ENCODE measurements around the gene LCAT.

LCAT gene

DNA sequence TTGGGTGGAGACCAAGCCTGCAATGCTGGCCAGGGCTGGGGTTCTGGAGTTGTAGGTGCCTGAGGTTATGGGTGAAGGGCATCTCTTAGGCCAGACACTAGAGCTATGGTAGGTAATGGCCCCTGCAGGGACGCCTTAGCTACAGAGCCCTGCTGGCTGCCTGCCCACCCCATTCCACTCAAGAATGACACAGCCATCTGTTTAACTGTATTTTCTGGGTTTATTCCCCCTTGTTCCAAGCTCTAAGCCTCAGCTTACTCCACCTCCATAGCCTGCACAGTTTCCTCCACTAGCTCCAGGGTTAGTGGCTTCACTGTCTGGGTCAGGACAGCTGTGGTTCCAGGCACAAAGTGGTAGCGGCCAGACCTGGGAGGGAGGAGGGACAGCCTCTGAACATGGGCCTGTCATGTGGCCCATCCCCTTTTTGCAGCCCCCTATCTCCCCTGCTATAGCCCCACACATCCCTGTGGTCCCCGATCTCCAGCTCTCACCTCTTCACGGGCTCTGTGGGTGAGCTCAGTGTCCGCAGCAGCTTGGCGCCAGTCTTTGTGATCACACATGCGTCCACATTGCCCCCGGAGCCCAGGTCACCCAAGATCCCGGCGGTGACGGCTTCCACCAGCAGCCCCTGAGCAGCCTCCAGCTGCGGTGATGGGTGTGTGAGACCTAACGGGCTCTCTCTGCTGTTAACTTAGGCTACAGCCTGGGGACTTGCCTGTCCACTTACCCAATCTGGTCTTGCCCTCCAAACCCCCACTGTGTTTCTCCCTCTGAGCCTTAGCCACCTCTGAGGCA lies 9.4 kb downstream of the LCAT start:
- DNase-seq (ENCODE audit: low read depth in 1 of 2, low spot score in 1 of 2) = no peak
- Histone ChIP-seq H3K4me3 (replicated peaks; ENCODE audit: insufficient read depth, low read length) (peak overlapping the region; percentile 94), H3K27me3 (ENCODE audit: insufficient read depth, poor library complexity, severe bottlenecking) (no peaks in the 10 kb centered on the region), H3K27ac (replicated peaks) (no peak overlapping the region)
- TF ChIP-seq SPI1 (IDR thresholded peaks at IDR 0.05; ENCODE audit: borderline replicate concordance, low read depth) (no peak), GABPA (IDR thresholded peaks at IDR 0.05; ENCODE audit: low read depth) (no peak), POLR2AphosphoS5 (IDR thresholded peaks at IDR 0.05; ENCODE audit: low read depth) (no peak; the same call in 1 of the 2 replicates)
- TF ChIP-seq, protein P1, sequence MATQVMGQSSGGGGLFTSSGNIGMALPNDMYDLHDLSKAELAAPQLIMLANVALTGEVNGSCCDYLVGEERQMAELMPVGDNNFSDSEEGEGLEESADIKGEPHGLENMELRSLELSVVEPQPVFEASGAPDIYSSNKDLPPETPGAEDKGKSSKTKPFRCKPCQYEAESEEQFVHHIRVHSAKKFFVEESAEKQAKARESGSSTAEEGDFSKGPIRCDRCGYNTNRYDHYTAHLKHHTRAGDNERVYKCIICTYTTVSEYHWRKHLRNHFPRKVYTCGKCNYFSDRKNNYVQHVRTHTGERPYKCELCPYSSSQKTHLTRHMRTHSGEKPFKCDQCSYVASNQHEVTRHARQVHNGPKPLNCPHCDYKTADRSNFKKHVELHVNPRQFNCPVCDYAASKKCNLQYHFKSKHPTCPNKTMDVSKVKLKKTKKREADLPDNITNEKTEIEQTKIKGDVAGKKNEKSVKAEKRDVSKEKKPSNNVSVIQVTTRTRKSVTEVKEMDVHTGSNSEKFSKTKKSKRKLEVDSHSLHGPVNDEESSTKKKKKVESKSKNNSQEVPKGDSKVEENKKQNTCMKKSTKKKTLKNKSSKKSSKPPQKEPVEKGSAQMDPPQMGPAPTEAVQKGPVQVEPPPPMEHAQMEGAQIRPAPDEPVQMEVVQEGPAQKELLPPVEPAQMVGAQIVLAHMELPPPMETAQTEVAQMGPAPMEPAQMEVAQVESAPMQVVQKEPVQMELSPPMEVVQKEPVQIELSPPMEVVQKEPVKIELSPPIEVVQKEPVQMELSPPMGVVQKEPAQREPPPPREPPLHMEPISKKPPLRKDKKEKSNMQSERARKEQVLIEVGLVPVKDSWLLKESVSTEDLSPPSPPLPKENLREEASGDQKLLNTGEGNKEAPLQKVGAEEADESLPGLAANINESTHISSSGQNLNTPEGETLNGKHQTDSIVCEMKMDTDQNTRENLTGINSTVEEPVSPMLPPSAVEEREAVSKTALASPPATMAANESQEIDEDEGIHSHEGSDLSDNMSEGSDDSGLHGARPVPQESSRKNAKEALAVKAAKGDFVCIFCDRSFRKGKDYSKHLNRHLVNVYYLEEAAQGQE (IDR thresholded peaks at IDR 0.05; ENCODE audit: insufficient replicate concordance, low read depth) = no peak
- TF ChIP-seq, protein P2, sequence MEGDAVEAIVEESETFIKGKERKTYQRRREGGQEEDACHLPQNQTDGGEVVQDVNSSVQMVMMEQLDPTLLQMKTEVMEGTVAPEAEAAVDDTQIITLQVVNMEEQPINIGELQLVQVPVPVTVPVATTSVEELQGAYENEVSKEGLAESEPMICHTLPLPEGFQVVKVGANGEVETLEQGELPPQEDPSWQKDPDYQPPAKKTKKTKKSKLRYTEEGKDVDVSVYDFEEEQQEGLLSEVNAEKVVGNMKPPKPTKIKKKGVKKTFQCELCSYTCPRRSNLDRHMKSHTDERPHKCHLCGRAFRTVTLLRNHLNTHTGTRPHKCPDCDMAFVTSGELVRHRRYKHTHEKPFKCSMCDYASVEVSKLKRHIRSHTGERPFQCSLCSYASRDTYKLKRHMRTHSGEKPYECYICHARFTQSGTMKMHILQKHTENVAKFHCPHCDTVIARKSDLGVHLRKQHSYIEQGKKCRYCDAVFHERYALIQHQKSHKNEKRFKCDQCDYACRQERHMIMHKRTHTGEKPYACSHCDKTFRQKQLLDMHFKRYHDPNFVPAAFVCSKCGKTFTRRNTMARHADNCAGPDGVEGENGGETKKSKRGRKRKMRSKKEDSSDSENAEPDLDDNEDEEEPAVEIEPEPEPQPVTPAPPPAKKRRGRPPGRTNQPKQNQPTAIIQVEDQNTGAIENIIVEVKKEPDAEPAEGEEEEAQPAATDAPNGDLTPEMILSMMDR (IDR thresholded peaks at IDR 0.05; ENCODE audit: insufficient read depth, low read length) = no peak

GRCh38 chr16:67933805-67934204 lies 10.1 kb downstream of the LCAT start:
- H3K27me3 ChIP-seq (ENCODE audit: insufficient read depth, poor library complexity, severe bottlenecking) = no peaks in the 10 kb centered on the region
- H3K27ac ChIP-seq (replicated peaks) = no peak overlapping the region
- DNase-seq (ENCODE audit: low read depth in 1 of 2, low spot score in 1 of 2) = no peak
- H3K4me3 ChIP-seq (replicated peaks; ENCODE audit: insufficient read depth, low read length) = no peak overlapping the region
- TF ChIP-seq, protein P1 (IDR thresholded peaks at IDR 0.05; ENCODE audit: insufficient replicate concordance, low read depth) = no peak
- no peak for TF ChIP-seq SPI1 (IDR thresholded peaks at IDR 0.05; ENCODE audit: borderline replicate concordance, low read depth)
- no peak for TF ChIP-seq GABPA (IDR thresholded peaks at IDR 0.05; ENCODE audit: low read depth)
- TF ChIP-seq, protein P2 (IDR thresholded peaks at IDR 0.05; ENCODE audit: insufficient read depth, low read length) = no peak
- TF ChIP-seq POLR2AphosphoS5 (IDR thresholded peaks at IDR 0.05; ENCODE audit: low read depth) = no peak; the same call in 1 of the 2 replicates

DNA sequence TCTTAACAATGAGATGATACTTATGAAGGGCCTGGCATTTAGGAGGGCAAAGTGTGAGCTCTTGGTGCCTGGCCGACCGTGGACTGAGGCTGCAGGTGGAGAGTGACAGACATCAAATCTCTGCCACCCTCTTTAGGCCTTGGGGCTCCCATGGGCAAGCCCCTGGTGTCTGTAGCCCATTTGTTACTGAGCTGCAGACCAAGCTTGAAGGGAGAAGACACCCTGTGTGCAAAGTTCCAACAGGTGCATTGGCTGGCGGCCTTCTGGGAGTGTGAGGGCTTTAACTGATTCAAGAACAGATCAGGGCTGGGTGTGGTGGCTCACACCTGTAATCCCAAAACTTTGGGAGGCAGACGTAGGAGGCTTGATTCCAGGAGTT lies 11.5 kb downstream of the LCAT start:
- TF ChIP-seq GABPA (IDR thresholded peaks at IDR 0.05; ENCODE audit: low read depth) = no peak
- TF ChIP-seq, protein P1 (IDR thresholded peaks at IDR 0.05; ENCODE audit: insufficient replicate concordance, low read depth) = no peak
- TF ChIP-seq, protein P2 (IDR thresholded peaks at IDR 0.05; ENCODE audit: insufficient read depth, low read length) = no peak
- no peak; the same call in 1 of the 2 replicates for TF ChIP-seq POLR2AphosphoS5 (IDR thresholded peaks at IDR 0.05; ENCODE audit: low read depth)
- Histone ChIP-seq H3K4me3 (replicated peaks; ENCODE audit: insufficient read depth, low read length) (no peak overlapping the region), H3K27ac (replicated peaks) (no peak overlapping the region), H3K27me3 (ENCODE audit: insufficient read depth, poor library complexity, severe bottlenecking) (no peaks in the 10 kb centered on the region)
- no peak for DNase-seq (ENCODE audit: low read depth in 1 of 2, low spot score in 1 of 2)
